Memory B cell (primary cell): ENCODE results near the gene PSG4.
"Not testable (repeated sequence)": the region's sequence is repeated elsewhere in the genome, so short reads cannot be mapped to it uniquely, and the experiment has no call there.

Source experiments
- ATAC-seq: fragments of 150-1000 bp; cut with Tn5 transposase; 2 replicates; pipeline ENCODE4 v1.10.0; 2021; ENCODE audit warnings: low read depth, mild to moderate bottlenecking, moderate library complexity
- DNase-seq, 2 donors: peaks; one replicate each; pipeline ENCODE4 v3.0.0; 2022; ENCODE audit warnings: low spot score in 2 of 2
- H3K27ac Mint-ChIP-seq: one replicate; pipeline ENCODE4 v1.8.0; 2022; ENCODE audit warnings: mild to moderate bottlenecking, moderate library complexity, mixed read lengths
- H3K27me3 Mint-ChIP-seq: one replicate; pipeline ENCODE4 v1.8.0; 2022; ENCODE audit warnings: mixed read lengths
- H3K36me3 Mint-ChIP-seq: one replicate; pipeline ENCODE4 v1.8.0; 2022; ENCODE audit warnings: mild to moderate bottlenecking, mixed read lengths
- H3K4me1 Mint-ChIP-seq: one replicate; pipeline ENCODE4 v1.8.0; 2022; ENCODE audit warnings: mixed read lengths
- H3K4me3 Mint-ChIP-seq: one replicate; pipeline ENCODE4 v1.8.0; 2022; ENCODE audit warnings: mild to moderate bottlenecking, moderate library complexity, mixed read lengths
- H3K9me3 Mint-ChIP-seq: one replicate; pipeline ENCODE4 v1.8.0; 2022; ENCODE audit warnings: mixed read lengths

PSG4 gene

DNA sequence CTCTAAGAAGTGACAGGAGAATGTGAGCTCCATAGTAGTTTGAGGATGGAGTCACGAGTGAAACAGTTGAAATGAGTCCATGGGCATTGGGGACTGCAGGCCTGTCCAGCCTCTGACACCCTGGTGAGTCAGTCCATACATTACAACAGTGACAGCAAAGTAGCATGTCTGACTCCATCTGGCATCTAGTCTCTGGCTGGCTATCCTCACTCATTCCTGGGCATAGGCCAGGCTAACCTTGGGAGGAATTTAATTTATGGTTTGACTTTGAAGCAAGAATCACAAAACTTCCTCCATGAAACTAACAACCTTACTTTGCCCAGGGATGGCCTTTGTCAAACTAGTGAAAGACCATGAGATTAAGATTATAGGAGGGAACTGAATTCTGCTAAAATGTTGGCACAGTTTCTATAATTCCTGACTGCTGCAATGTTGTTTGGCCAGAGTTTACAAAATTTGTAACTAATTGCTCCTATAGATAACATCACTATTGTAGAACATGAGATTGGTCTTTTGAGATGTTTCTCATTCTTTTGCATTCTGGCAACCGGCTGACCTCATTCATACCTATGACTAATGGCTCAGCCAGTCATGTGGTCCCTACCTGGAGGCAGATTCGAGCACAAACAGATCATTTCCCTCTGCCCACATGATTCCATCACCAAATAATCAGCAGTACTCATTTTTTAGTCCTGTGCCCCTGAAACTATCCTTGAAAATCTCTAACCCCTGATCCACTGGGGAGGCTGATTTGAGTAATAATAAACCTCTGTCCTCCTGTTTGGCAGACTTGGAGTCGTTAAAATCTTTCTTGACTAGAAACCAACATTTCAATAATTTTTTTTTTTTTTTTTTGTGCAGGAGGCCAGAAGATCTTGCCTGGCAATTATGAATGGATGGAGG is 23.3 kb downstream of the PSG4 start:
- not testable (repeated sequence) for DNase-seq

DNA sequence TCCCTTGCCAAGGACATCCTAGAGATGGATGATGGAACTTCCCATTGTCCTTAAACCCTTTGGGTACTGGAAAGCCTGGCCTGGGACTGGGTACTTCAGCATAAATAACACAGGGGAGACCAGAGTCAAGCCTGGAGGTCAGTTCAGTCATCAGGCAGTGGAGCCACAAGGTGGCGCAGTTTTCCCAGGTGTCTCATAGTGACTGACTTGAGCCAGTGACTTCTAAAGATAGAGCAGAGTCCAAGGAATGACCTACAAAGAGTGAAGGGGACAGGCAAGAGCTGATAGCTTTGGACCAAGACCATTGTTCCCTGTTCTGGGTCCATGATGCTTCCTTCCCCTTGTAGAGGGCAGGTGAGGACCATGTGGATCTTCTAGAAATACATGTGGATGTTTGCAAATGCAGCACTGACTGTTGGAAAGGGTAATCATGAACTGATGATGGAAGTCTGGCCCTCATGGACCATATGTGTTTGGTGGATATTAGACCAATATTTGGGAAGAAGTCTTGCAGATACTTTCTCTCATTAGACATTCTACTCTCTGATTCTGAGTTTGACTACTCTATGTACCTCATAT is 25.8 kb downstream of the PSG4 start:
- not testable (repeated sequence) for H3K27ac Mint-ChIP-seq, ATAC-seq

More for the DNA sequence above, 23.3 kb downstream of the PSG4 start:
- H3K4me3 Mint-ChIP-seq, H3K4me1 Mint-ChIP-seq, H3K36me3 Mint-ChIP-seq, H3K27me3 Mint-ChIP-seq, ATAC-seq, H3K27ac Mint-ChIP-seq, H3K9me3 Mint-ChIP-seq: not testable (repeated sequence)

DNA sequence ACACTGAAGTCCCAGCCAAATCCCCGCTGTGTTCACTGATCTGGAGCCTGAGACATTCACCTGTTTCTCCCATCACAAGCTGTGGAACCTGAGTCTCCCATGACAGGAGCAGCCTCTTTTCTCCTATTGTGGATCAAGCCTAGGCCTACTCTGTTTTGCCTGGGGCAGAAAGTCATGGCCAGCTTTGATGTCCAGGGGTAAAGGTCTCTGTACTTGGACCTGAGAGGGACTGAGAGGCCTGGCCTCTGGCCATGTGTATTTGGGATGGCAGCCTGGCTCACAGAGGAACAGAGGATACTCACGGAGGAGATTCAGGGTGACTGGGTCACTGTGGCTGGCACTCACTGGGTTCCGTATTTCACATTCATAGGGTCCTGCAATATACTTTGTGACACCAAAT is 26.9 kb downstream of the PSG4 start:
- H3K9me3 Mint-ChIP-seq, DNase-seq, H3K27ac Mint-ChIP-seq, H3K36me3 Mint-ChIP-seq, H3K27me3 Mint-ChIP-seq, H3K4me3 Mint-ChIP-seq, H3K4me1 Mint-ChIP-seq, ATAC-seq: not testable (repeated sequence)

More for the DNA sequence above, 25.8 kb downstream of the PSG4 start:
- not testable (repeated sequence) for H3K4me3 Mint-ChIP-seq, H3K4me1 Mint-ChIP-seq, H3K36me3 Mint-ChIP-seq, H3K9me3 Mint-ChIP-seq, DNase-seq, H3K27me3 Mint-ChIP-seq

- H3K36me3 Mint-ChIP-seq, H3K9me3 Mint-ChIP-seq, H3K4me3 Mint-ChIP-seq, H3K27ac Mint-ChIP-seq, ATAC-seq, H3K4me1 Mint-ChIP-seq, H3K27me3 Mint-ChIP-seq, DNase-seq: not testable (repeated sequence)
These were observed 39.5 kb downstream of the PSG4 start for GRCh38 chr19:43165906-43166305.

DNA sequence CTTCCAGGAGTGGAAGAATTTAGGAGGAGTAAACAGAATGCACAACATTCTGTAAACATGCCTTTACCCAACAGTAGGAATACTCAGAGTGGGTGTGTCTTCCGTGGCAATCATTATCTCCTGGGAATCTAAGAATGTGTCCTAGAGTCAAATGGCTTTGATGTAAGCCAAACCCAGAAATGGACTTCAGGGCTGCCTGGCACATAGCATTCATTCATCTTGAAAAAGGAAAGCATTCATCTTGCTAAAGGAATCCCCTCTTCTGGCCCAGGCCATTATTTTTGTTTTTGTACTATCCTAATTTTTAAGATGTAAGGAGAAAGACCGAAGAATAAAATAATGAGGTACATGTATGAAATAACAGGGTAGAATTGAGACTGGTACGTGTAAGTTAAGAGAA is 42.3 kb downstream of the PSG4 start:
- not testable (repeated sequence) for H3K4me3 Mint-ChIP-seq, H3K36me3 Mint-ChIP-seq, H3K4me1 Mint-ChIP-seq, H3K27me3 Mint-ChIP-seq, H3K9me3 Mint-ChIP-seq, ATAC-seq, H3K27ac Mint-ChIP-seq, DNase-seq

- ATAC-seq, H3K9me3 Mint-ChIP-seq, H3K4me1 Mint-ChIP-seq, H3K27ac Mint-ChIP-seq, H3K4me3 Mint-ChIP-seq, H3K36me3 Mint-ChIP-seq, DNase-seq, H3K27me3 Mint-ChIP-seq: not testable (repeated sequence)
These were observed 43.2 kb downstream of the PSG4 start for GRCh38 chr19:43162261-43162660.

GRCh38 chr19:43152214-43152613 is 53.2 kb downstream of the PSG4 start:
- ATAC-seq (no peak), DNase-seq (no peak)
- H3K27me3 Mint-ChIP-seq = no peaks in the 10 kb centered on the region
- H3K9me3 Mint-ChIP-seq = peaks cover 6% of the 10 kb centered on the region
- H3K4me3 Mint-ChIP-seq = no peak overlapping the region
- H3K4me1 Mint-ChIP-seq = no peaks in the 10 kb centered on the region
- no peaks in the 10 kb centered on the region for H3K36me3 Mint-ChIP-seq
- no peak overlapping the region for H3K27ac Mint-ChIP-seq

DNA sequence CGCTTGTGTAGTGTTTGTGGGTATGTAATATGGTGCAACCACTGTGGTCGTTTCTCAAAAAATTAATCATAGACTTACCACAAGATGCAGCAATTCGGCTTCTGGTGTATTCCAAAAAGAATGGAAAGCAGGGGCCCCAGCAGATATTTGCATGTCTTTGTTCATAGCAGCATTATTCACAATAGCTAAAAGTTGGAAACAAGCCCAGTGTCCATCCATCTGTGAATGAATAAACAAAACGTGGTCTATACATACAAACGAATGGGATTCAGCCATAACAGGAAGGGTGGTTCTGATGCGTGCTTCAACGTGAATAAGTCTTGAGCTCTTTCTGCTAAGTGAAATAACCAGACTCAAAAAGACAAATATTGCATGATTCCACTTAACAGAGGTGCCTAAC is 55.6 kb downstream of the PSG4 start:
- not testable (repeated sequence) for H3K27me3 Mint-ChIP-seq, H3K4me3 Mint-ChIP-seq

DNA sequence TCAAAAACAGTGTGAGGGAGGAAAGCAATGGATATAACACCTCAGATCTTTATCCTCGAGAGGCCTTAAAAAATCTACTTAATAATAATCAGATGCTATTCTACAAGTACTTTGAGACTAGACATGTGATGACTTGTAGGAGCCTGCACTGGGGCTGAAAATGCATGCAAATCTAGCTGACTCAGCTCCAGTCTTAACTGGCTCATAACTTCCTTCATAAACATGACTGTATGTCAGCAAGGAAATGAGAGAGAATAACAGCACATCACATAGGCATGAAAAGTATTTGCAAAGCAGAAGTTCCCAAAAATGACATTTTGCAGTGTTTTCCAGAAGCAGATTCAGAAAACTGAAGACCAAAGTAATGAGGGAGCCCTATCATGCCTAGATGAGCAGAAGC is 57.2 kb downstream of the PSG4 start:
- DNase-seq = no peak
- Mint-ChIP-seq H3K9me3 (peaks cover 7% of the 10 kb centered on the region), H3K27ac (no peak overlapping the region), H3K4me1 (no peaks in the 10 kb centered on the region), H3K36me3 (peaks cover 4% of the 10 kb centered on the region), H3K4me3 (no peak overlapping the region), H3K27me3 (peaks cover 6% of the 10 kb centered on the region)
- ATAC-seq = no peak

More for the DNA sequence above, 55.6 kb downstream of the PSG4 start:
- H3K27ac Mint-ChIP-seq, DNase-seq, H3K4me1 Mint-ChIP-seq, ATAC-seq, H3K36me3 Mint-ChIP-seq, H3K9me3 Mint-ChIP-seq: not testable (repeated sequence)
